ENCODE data around the gene LEFTY1. TPM values are rescaled to one million over a fixed set of nuclear protein-coding genes. Genes with fewer than 3 reads are reported as not detected.

The LEFTY1 gene
- total and polyA plus RNA-seq, 9 of the 15 experiments (the other 6 are each of a cell fraction or from before 2014, with no cell fraction given): 0.07 to 0.24 (median 0.17) TPM; not detected in 5

- TF ChIP-seq, protein P1, sequence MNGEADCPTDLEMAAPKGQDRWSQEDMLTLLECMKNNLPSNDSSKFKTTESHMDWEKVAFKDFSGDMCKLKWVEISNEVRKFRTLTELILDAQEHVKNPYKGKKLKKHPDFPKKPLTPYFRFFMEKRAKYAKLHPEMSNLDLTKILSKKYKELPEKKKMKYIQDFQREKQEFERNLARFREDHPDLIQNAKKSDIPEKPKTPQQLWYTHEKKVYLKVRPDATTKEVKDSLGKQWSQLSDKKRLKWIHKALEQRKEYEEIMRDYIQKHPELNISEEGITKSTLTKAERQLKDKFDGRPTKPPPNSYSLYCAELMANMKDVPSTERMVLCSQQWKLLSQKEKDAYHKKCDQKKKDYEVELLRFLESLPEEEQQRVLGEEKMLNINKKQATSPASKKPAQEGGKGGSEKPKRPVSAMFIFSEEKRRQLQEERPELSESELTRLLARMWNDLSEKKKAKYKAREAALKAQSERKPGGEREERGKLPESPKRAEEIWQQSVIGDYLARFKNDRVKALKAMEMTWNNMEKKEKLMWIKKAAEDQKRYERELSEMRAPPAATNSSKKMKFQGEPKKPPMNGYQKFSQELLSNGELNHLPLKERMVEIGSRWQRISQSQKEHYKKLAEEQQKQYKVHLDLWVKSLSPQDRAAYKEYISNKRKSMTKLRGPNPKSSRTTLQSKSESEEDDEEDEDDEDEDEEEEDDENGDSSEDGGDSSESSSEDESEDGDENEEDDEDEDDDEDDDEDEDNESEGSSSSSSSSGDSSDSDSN (IDR thresholded peaks at IDR 0.05; ENCODE audit: borderline replicate concordance in 1 of 2, low read depth in 2 of 2, low read length in 2 of 2): 0 out of 4 replicates have a peak, but pooled peaks of 1 of the 2 experiments have one; percentile 29
- TF ChIP-seq TOE1 (IDR thresholded peaks at IDR 0.05; ENCODE audit: borderline replicate concordance) (0 out of 2 replicates have a peak, but pooled peaks have one; percentile 35), TOE1 (CRISPR knock-in tag; IDR thresholded peaks at IDR 0.05; ENCODE audit: borderline replicate concordance, low read depth) (0 out of 2 replicates have a peak, but pooled peaks have one; percentile 53), ZBTB5 (IDR thresholded peaks at IDR 0.05) (no peak), ZNF143 (CRISPR knock-in tag; IDR thresholded peaks at IDR 0.05) (no peak), PML (IDR thresholded peaks at IDR 0.05; ENCODE audit: low read length) (no peak; the same call in 1 of the 2 replicates), MBD2 (IDR thresholded peaks at IDR 0.05; ENCODE audit: borderline replicate concordance, low read depth) (no peak), PYGO2 (tag; IDR thresholded peaks at IDR 0.05) (no peak), FOXA3 (CRISPR knock-in tag; conservative IDR thresholded peaks at IDR 0.05 in 1 of 2, IDR thresholded peaks at IDR 0.05 in 1 of 2) (no peak), HNRNPH1 (optimal IDR thresholded peaks at IDR 0.05; ENCODE audit: low read depth, low read length) (no peak)
- TF ChIP-seq, protein P2, sequence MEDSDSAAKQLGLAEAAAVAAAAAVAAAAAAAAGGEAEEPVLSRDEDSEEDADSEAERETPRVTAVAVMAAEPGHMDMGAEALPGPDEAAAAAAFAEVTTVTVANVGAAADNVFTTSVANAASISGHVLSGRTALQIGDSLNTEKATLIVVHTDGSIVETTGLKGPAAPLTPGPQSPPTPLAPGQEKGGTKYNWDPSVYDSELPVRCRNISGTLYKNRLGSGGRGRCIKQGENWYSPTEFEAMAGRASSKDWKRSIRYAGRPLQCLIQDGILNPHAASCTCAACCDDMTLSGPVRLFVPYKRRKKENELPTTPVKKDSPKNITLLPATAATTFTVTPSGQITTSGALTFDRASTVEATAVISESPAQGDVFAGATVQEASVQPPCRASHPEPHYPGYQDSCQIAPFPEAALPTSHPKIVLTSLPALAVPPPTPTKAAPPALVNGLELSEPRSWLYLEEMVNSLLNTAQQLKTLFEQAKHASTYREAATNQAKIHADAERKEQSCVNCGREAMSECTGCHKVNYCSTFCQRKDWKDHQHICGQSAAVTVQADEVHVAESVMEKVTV (CRISPR knock-in tag; IDR thresholded peaks at IDR 0.05): no peak
These were observed 42.6 kb upstream of the LEFTY1 start (continued) for GRCh38 chr1:225931270-225932136.

Data from K562 (cell line).